SK-N-MC (cell line): ENCODE results near the gene HLA-DQA2.

Experiments
- EZH2 ChIP-seq: fragments of 200-600 bp; sonication (generic); IDR thresholded peaks from one replicate; pipeline ENCODE4 v1.6.1; 2017; ENCODE audit warnings: antibody characterized with exemption
- FOXP2 ChIP-seq: optimal IDR thresholded peaks from 2 replicates; pipeline ENCODE3; 2011; ENCODE audit warnings: mild to moderate bottlenecking, moderate library complexity; ENCODE audit not compliant: insufficient read depth; ENCODE audit errors: extremely low read length, control extremely low read depth
- POLR2AphosphoS5 ChIP-seq: IDR thresholded peaks from 2 replicates; pipeline ENCODE4 v1.6.1; 2012; ENCODE audit warnings: mild to moderate bottlenecking, low read depth, low read length, borderline replicate concordance

DNA sequence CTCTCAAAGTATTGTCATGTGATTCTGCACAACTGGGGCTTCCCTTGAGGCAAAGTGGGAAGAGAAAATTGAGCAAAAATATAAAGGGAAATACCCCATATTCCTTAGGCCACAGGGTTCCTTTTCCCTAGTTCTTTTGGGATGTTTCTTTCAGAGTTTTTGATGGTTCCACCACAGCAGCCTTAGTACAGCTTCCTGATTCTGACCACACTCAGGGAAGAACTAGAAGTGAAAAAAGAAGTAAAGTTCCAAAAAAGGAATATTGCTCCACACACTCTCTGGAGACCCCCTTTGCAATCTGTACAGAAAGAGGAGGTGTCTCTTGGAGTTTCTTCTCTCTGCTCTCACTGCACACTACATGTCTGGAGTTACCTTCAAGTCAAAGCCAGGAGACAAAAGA, 27.9 kb upstream of the HLA-DQA2 start:
- TF ChIP-seq POLR2AphosphoS5, result no peak
- TF ChIP-seq EZH2, result no peak
- TF ChIP-seq FOXP2, result no peak
